NCI-H82 treated with DMSO at 0.1 percent for 48 hours (cell line): ENCODE data around the gene PIGQ.

ENCODE experiments used
- DNase-seq: peaks from one replicate; lab custom pipeline; 2025; ENCODE audit not compliant: unreplicated experiment; lab: John Stamatoyannopoulos, UW

PIGQ gene

DNA sequence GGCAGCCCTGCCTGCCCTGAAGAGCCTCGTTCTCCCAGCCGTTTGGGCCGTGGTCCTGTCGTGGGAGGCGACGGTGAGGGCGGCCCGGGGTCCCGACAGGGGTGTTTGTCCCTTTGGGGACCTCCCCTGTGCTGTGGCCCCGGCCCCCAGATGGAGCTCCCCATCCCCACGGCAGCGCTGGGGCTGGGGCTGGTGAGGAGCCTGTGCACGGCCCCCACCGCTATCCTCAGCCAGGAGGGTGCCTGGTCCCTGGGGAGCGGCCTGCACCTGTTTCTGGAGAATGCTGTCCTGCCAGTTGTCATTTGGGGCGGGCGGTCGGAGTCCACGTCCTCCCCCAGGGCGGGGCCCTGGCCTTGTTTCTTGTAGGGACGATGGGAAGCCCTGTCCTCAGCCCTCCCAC lies 35.6 kb upstream of the PIGQ start:
- DNase-seq = no peak

DNA sequence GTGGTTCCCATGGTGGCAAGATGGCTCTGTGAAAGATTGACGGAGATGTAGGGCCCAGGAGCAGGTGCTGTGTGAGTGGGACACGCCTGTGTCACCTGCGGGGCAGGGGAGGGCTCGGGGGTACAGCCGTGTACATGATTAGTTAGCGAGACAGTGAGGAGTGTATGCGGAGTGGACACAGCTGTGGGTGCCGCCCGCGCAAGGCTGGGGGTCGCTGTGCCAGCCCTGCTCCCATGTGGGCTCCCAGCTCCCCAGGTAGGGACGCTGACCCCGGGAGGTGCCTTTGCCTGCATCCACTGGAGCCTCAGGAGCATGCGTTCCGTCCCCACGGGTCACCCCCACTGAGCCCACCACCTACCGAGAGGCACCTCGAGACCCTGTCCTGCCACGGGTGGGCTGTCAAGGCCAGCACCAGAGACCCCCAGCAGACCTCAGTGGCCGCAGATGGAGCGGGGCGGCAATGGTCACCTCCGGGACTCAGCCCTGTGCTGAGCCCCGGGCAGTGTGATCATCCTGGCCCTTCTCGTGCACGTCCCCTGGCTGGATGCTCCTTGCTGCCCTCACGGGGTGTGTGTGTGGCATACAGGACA lies 34.8 kb upstream of the PIGQ start:
- no peak for DNase-seq

DNA sequence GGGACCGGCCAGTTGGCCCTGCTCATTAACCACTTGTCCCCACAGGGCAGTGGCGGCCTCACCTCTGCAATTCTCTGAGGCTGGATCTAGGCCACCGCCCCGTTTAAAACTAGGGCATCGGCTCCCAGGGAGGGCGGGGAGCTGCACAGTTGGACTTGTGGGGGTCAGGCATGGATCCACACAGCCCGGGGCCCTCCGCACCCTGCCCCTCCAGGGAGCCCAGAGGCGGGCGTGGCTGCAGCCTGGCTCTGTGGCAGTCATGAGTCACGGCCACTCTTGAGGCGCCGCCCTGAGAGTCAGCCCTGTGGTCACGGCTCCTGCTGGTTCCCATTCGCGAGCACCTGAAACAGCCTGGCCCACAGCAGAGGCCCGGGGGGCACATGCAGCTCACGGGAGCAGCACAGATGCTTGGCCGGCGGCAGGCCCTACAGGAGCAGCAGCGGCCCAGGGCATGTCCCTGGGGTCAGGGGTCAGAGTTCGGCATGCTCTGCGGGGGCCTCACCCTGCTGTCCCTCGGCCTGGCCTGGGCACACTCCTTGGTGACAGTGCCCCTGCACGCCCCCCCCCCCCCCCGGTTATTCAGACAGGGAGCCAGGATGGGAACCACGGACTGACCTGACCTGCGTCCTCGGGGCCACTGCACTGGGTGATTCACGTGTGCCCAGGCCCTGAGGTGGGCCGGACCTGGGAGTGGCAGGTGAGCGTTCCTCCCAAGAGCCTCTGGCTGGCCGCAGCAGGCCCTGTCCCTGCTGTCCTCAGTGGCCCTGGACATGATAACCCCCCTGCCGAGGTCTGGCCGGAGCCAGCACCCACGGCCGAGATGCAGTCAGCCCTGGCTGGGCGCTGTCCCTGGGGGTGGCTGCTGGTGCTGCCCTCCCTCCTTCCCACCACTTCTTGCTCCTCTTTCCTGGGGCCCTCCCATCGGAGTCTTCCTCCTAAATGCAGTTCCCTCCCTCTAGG lies 34.0 kb upstream of the PIGQ start:
- no peak for DNase-seq

DNA sequence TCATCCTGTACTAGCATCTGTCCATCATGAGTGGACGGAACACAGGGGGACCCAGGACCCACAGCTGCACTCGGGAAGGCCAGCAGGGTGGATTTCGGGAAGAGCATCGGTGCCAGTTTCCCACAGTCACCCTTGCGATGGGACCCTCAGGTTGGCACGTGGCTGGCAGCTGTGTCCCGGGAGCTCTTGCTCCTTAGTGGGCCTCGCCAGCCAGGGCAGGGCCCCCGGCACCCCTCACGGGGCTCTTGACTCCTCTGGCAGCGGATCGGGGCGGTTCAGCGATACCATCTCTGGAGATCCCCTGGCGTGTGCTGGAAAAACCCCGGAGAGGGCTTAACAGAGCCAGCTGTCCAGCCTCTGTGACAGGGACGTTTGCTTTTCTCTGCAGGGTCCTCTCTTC lies 33.0 kb upstream of the PIGQ start:
- DNase-seq = no peak

DNA sequence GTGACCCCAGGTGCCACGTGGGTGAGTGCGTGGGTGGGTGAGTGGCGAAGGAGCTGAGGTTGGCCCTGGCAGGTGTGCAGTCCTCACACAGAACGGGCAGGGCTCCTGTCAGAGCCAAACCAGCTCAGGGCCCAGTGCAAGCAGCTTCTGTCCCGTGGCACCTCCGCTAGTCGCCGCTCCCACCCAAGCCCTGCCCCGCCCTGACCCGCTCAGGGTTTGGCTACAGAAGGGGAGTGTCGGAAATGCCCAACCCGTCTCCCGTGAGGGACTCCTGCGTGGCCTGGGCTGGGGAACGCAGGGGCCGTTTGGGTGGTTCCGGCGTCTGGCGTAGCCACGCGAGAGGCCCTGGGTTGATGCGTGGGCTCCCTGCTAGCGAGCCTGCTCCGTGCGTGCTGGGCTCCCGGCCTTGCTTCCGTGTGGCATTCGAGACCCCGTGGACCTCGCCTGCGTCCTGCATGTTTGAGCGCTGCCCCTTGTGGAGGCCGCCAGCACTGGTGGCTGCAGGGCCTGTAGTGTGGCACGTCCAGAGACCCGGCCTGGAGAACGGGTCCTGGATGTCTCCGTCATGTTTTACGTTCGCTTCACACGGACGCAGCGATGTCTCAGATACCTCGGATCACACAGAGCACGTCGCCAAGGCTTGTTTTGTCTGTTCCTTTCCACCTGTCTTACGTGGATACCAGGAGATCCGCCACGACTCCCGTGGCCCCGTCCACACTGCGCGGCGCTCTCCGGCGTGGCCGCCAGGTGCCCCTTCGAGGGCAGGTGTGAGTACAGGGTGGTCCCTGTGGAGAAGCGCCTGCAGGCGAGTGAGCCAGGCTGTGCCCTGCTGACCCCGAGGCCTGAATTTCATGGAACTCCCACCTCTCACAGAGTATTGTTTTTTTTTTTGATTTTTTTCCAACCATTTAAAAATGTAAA lies 32.1 kb upstream of the PIGQ start:
- no peak for DNase-seq

DNA sequence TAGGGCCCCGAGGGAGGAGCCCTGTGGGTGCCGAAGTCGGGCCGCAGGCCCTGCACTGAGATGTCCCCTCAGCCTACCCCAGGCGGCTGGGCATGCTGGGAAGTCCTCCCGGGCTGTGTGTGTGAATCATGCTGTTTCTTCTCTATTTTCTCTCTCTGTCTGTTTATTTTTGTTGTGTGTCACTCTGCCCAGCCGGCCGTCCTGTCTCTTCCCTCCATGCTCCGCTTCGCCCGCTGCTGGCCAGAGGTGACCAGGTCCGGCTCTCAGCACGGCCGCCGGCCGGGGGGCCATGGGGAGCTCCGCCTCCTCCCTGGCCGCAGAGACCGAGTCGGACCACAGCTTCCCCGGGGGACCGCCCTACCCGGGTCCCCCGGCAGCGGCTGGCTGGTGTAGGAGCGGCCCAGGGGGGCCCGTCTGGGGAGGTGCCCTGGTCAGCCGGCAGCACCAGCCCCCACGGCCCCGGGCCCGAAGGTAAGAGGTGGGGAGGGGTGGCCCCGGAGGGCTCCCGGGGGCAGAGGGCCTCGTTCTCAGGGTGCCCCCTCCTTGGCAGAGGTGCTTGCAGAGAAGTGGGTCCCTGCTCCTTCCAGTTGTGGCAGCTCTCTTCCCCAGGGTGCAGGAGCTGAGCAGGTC lies 29.8 kb upstream of the PIGQ start:
- no peak for DNase-seq

DNA sequence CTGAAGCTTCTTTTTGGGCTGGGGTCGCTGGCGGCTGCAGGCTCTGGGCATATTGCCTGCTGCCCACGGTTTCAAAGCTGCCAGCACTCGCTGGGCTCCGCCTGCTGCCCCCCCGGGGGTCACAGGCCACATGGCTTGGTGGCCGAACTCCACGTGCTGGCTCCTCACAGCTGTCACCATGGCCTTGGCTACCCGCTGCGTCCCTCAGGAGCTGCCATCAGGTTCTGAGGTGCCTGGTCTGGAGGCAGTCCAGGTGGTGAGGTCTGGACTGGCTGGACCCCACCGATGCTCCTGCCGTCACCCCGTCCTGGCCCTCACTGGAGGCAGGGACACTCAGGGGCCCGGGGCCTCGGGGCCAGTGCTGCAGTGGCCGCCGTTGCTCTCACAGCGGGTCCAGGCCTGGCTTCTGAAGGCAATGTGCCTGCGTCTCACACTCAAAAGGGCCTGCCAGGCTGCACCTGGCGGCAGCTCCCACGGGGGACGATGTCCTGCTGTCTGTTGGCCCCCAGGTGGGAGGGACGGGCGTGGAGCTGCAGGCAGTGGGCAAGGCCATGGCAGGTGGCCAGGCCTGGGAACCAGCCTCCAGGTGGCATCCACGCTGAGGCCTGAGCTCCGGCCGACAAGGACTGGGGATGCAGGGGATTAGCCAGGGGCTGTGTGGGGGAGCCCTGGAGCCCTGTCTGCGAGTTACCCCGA lies 29.0 kb upstream of the PIGQ start:
- no peak for DNase-seq

DNA sequence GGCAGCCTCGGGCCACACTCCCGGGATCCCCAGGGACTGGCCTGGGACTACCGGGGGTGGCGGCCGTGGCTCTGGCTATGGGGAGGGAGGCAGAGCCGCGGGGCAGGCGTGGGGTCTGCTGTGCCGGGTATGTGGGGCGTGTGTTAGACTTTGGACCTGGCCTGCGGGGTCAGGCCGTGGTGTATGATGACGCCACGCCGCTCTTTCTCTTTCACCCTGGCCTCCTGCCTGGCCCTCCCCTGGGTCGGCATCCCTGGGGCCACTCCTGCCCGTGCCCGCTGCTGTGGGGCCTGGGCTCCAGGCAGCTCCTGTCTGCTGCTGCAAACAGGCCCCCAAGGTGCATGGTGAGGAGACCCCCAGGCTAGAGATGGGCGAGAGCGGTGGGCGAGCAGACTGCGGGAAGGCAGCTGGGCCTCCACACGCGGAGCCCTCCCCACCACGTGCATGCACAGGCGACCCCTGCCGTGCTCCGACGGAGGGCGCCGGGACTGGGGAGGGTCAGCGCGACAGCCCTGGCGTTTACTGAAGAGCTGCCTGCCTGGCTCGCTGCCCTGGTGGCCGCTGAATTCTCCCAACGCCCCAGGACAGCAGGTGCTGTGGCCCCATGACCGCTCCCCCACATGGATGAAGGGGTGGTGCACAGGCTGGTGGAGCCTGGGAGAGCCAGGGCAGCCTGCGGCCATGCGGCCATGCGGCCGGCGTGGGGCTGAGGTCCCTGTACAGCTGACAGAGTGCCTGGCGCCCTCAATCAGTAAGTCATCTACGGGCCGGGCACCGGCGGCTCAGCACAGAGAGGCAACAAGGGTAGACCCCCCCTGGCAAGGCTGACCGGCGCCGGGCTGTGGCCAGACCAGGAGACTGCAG lies 26.2 kb upstream of the PIGQ start:
- no peak for DNase-seq

DNA sequence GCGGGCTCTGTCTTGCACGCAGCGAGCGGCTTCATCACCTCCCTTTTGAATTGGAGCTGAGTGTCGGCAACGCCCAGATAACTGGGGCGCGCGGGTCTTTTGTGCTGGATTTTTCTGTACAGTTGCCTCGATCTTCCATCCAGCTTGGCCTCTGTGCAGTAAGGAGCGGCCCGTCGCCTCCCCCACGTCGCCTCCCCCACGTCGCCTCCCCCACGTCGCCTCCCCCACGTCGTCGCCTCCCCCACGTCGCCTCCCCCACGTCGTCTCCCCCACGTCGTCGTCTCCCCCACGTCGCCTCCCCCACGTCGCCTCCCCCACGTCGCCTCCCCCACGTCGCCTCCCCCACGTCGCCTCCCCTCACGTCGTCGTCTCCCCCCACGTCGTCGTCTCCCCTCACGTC lies 25.3 kb upstream of the PIGQ start:
- DNase-seq = no peak

DNA sequence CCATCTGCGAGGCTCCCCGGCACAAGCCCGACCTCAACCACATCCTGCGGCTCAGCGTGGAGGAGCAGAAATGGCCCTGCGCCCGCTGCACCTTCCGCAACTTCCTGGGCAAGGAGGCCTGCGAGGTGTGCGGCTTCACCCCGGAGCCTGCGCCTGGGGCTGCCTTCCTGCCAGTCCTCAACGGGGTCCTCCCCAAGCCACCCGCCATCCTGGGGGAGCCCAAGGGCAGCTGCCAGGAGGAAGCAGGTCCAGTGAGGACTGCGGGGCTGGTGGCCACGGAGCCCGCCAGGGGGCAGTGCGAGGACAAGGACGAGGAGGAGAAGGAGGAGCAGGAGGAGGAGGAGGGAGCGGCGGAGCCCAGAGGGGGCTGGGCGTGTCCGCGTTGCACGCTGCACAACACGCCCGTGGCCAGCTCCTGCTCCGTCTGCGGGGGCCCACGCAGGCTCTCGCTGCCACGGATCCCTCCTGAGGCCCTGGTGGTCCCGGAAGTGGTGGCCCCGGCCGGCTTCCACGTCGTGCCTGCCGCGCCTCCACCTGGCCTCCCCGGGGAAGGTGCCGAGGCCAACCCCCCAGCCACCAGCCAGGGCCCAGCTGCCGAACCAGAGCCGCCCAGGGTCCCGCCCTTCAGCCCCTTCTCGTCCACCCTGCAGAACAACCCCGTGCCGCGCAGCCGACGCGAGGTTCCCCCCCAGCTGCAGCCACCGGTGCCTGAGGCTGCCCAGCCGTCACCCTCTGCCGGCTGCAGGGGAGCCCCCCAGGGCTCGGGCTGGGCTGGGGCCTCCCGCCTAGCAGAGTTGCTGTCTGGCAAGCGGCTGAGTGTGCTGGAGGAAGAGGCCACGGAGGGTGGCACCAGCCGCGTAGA lies 22.6 kb upstream of the PIGQ start:
- DNase-seq = no peak

DNA sequence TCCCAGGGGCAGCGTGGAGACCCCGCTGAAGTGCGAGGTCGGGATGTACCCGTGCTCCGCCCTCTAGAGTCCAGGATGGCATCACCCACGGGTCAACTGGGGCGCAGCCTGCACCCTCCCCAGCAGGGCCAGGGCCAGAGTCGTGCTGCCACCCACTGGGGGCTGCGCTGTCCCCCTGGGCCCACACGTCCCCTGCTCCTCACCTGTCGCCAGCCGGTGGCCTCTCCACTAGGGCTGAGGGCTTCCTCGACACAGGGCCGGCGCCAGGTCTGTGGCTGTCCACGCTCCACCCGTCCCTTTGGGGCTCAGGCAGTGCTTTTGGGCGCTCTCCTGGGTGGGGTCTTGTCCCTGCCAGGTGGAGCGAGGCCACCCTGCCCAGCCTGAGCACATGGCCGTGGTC lies 21.2 kb upstream of the PIGQ start:
- DNase-seq = no peak

DNA sequence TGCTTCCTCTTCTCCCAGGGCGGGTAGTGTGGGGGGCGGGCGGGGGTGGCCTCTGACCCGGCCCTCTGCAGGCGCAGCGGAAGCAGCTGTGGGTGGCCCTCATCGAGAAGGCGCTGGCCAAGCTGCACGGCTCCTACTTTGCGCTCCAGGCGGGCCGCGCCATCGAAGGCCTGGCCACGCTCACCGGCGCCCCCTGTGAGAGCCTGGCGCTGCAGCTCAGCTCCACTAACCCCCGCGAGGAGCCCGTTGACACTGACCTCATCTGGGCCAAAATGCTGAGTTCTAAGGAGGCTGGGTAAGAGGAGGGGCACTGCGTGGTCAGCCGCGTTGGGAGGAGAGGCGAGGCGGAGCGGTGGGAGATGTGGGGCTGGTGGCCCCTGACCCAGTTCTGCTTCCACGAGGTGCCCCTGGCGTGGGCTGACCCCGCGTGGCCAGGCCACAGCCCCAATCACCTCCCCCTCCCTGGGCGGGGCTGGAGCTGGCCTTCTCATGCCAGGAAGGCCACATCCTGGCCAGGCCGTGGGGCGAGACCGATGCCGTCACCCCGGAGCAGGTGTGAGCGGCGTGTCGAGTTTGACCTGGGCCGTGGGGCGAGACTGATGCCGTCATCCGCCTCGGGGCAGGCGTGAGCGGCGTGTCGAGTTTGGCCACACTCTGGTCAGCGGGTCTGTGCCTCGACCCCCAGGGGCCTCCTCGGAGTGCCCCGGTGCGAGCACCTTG lies 20.1 kb upstream of the PIGQ start:
- no peak for DNase-seq

DNA sequence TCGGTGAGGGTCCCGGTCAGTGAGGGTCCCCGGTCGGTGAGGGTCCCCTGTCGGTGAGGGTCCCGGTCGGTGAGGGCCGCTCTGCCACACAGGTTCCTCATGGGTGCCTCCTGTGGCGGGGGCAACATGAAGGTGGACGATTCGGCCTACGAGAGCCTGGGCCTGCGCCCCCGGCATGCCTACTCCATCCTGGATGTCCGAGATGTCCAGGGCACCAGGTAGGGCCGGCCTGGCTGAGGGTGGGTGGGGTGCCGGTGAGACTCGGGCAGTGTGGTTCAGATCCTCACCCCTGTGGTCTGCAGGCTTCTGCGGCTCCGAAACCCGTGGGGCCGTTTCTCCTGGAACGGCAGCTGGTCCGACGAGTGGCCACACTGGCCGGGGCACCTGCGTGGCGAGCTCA lies 18.6 kb upstream of the PIGQ start:
- DNase-seq = no peak

DNA sequence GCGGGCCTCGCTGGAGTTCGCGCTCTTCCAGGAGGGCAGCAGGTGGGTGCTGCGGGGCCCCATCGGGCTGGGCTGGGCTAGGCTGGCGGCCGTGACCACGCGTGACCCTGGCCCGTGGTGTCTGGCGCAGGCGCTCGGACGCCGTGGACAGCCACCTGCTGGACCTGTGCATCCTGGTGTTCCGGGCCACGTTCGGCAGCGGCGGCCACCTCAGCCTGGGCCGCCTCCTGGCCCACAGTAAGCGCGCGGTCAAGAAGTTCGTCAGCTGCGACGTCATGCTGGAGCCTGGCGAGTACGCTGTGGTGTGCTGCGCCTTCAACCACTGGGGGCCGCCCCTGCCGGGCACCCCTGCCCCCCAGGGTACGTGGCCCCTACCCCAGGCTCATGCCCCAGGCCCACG lies 17.6 kb upstream of the PIGQ start:
- no peak for DNase-seq

DNA sequence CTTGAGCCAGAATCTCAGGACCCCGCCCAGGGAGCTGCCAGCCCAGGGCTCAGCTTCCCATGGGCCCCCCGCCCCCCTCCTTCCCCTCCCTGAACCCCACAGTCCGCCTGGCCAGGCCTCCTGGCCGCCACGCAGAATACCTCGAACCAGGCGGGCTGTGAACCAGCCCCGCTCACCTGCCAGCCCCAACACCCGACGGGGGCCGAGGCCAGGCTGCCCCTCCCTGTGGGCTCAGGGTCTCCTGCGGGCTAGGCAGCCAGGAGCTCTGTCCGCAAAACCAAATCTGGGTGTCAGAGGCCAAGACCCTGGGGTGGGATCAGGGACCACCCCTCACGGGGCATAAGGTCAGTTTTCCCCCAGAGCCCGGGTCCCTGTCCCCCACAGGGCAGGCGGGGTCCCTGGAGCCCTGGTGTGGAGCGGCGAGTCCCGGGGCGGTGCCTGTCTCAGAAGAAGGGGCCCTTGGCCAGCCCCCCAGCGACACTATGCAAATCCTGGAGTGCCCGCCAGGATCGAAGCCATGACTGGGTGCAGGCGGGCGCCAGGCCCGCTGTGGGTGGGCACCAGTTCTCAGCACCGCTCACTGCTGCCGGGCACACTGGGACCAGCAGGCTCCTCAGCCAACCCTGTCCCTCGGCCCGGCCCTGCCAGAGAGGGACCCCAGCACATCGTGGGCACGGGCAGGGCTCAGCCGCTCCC lies 16.0 kb upstream of the PIGQ start:
- DNase-seq = no peak

DNA sequence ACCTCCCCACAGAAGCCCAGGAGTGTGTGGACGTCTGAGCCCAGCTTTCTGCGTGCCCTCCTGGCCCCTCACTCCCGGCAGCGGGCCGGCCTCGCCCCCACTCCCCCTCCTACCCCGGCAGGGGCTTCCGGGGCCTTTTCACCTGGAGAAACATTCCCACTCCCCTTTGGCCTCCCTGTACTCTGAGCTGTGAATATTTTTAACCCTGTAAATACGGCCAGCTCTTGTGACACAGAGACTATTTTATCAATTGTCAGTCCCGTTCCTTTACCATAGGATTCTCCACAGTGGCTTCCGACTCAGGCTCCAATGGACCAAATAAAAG lies 15.5 kb upstream of the PIGQ start:
- no peak for DNase-seq

DNA sequence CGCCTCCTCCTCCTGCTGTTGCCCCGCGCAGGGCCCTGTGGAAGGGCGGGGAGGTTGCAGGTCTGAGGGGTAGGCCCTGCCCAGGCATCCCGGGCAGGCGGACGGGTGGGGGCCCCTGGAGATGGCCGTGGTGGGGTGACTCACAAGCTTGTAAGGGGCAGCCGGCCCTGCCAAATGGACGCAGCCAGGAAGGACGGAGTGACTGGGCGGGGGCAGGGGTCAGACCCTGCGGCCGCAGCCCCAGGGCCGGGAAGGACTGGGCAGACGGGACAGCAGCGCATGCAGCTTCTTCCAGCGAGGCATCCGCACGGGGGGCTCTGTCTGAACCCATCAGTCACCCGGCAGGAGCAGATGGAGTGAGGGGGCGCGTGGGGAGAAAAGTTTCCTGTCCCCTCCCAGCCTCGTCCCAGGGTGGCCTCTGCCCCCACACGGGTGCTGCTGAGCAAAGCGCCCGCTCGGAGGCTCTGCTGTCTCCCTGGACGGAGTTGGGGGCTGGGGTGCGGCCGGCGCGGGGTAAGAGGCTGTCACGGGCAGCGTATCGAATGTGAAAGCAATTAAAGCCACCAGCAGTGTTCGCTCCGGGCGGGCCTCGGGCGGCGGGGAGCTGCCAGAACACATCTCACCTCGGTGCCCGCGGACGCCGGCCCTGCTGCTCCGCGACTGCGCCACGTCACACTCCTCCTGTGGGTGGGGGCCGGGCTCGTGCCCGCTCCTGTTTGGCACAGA lies 15.0 kb upstream of the PIGQ start:
- no peak for DNase-seq
